Lung (tissue), 12 donors: ENCODE measurements around the gene MRGPRF. TPM values are rescaled to one million over a fixed set of nuclear protein-coding genes. Genes with fewer than 3 reads are reported as not detected.

Experiments
- ATAC-seq: fragments of 200-7000 bp; cut with Tn5 transposase; one replicate; pipeline ENCODE4 v1.9.1; 2020; ENCODE audit warnings: moderate number of reproducible peaks; ENCODE audit not compliant: insufficient read depth, low FRiP score
- DNase-seq, 3 donors: peaks; one replicate each; pipeline ENCODE4 v3.0.0-alpha.2; 2013 to 2017
- H3K27ac ChIP-seq, 2 donors: one replicate each; pipeline ENCODE4 v1.5.1; 2013; ENCODE audit warnings: mild to moderate bottlenecking in 2 of 2, moderate library complexity in 2 of 2, control low read depth in 1 of 2, inconsistent platforms in 1 of 2, low read depth in 1 of 2, low read length in 1 of 2
- H3K27me3 ChIP-seq, 3 donors: one replicate each; pipeline ENCODE4 v1.5.1; 2013; ENCODE audit warnings: low read length in 2 of 3; ENCODE audit not compliant: control insufficient read depth in 3 of 3, insufficient read depth in 3 of 3
- H3K36me3 ChIP-seq, 4 donors: one replicate each; pipeline ENCODE4 v1.5.1; 2013; ENCODE audit warnings: low read length in 4 of 4, mild to moderate bottlenecking in 1 of 4, moderate library complexity in 1 of 4; ENCODE audit not compliant: control insufficient read depth in 4 of 4, insufficient read depth in 4 of 4
- H3K4me1 ChIP-seq, 5 donors: one replicate each; pipeline ENCODE4 v1.5.1; 2013; ENCODE audit warnings: low read length in 5 of 5, mild to moderate bottlenecking in 2 of 5, moderate library complexity in 1 of 5; ENCODE audit not compliant: control insufficient read depth in 5 of 5, insufficient read depth in 5 of 5
- H3K4me3 ChIP-seq: one replicate; pipeline ENCODE4 v1.5.1; 2013; ENCODE audit warnings: mild to moderate bottlenecking, control low read depth, moderate library complexity
- H3K9ac ChIP-seq, 2 donors: one replicate each; pipeline ENCODE4 v1.5.1; 2013; ENCODE audit warnings: low read length in 2 of 2, control low read depth in 1 of 2; ENCODE audit not compliant: insufficient read depth in 1 of 2
- H3K9me3 ChIP-seq, 4 donors: one replicate each; pipeline ENCODE4 v1.5.1; 2013; ENCODE audit warnings: low read length in 3 of 4, mild to moderate bottlenecking in 1 of 4, moderate library complexity in 1 of 4; ENCODE audit not compliant: control insufficient read depth in 4 of 4, insufficient read depth in 3 of 4
- CTCF ChIP-seq: IDR thresholded peaks from 2 replicates; pipeline ENCODE4 v1.5.1; 2012; ENCODE audit warnings: mild to moderate bottlenecking; ENCODE audit errors: control extremely low read depth, extremely low read depth
- WGBS, 2 donors: extraction: QIAGEN DNeasy Blood & Tissue Kit; methylation state at CpG; one replicate each; pipeline ENCODE4 v1.1.7; 2013; 5-methylcytosine and 5-hydroxymethylcytosine counted together
- polyA plus RNA-seq, 2 donors: library from polyadenylated mRNA; stranded (reverse); fragments of 200-250 nt; gene quantifications; one replicate each; pipeline ENCODE4 v1.2.1, GENCODE V29; 2013
- total RNA-seq, 2 donors: library from RNA; depleted of rRNA in 1 of 2; stranded (reverse); fragments of >200 nt in 1 of 2; gene quantifications; one replicate each; pipeline ENCODE4 v1.2.1, GENCODE V29; 2014 to 2021
- donor health status: control.
- donor health status: control.
- donor health status: Bipolar disorder and iron deficiency.
- donor health status: healthy.
- donor health status: DM: yes; HTN: yes; CAD: no.

MRGPRF gene
- total and polyA plus RNA-seq, 4 donors: 9.2 to 16.8 (median 12.2) TPM

GRCh38 chr11:68988491-68988890, 24.6 kb downstream of the MRGPRF start:
- DNase-seq: no peak
- Histone ChIP-seq H3K4me1 (no peaks in the 10 kb centered on the region), H3K36me3 (no peaks in the 10 kb centered on the region), H3K4me3 (no peak overlapping the region), H3K9me3 (peaks cover 0 to 7% (median 3%) of the 10 kb centered on the region in 4 donors), H3K27ac (no peak overlapping the region), H3K27me3 (peaks cover 0 to 7% (median 0%) of the 10 kb centered on the region in 3 donors), H3K9ac (no peak overlapping the region)
- TF ChIP-seq CTCF: no peak
- no peak for ATAC-seq

GRCh38 chr11:68987211-68987610, 25.8 kb downstream of the MRGPRF start:
- Histone ChIP-seq H3K36me3 (no peaks in the 10 kb centered on the region), H3K27me3 (peaks cover 0 to 3% (median 0%) of the 10 kb centered on the region in 3 donors), H3K4me3 (no peak overlapping the region), H3K9ac (no peak overlapping the region), H3K4me1 (no peaks in the 10 kb centered on the region), H3K27ac (no peak overlapping the region), H3K9me3 (peaks cover 0 to 7% (median 3%) of the 10 kb centered on the region in 4 donors)
- DNase-seq (no peak), ATAC-seq (no peak)
- TF ChIP-seq CTCF: no peak

GRCh38 chr11:68983801-68984200, 29.2 kb downstream of the MRGPRF start:
- TF ChIP-seq CTCF: no peak
- WGBS, 2 donors: 84 to 92% methylated on average over 6 of the region's 6 CpGs
- no peak overlapping the region for H3K27ac ChIP-seq
- no peak overlapping the region for H3K4me3 ChIP-seq
- DNase-seq (no peak), ATAC-seq (no peak)
- H3K27me3 ChIP-seq: no peaks in the 10 kb centered on the region
- H3K9ac ChIP-seq: no peak overlapping the region
- H3K9me3 ChIP-seq: peaks cover 0 to 7% (median 3%) of the 10 kb centered on the region in 4 donors
- no peaks in the 10 kb centered on the region for H3K4me1 ChIP-seq
- H3K36me3 ChIP-seq: no peaks in the 10 kb centered on the region

- DNase-seq: no peak
- WGBS, 2 donors: 93 to 95% methylated on average over 2 of the region's 2 CpGs
Measured at GRCh38 chr11:68982134-68982533, 30.9 kb downstream of the MRGPRF start.

More at GRCh38 chr11:68982134-68982533, 30.9 kb downstream of the MRGPRF start:
- Histone ChIP-seq H3K9me3 (peaks cover 0 to 4% (median 2%) of the 10 kb centered on the region in 4 donors), H3K27me3 (no peaks in the 10 kb centered on the region), H3K4me3 (no peak overlapping the region), H3K36me3 (no peaks in the 10 kb centered on the region), H3K27ac (no peak overlapping the region), H3K9ac (no peak overlapping the region), H3K4me1 (no peaks in the 10 kb centered on the region)
- no peak for ATAC-seq
- TF ChIP-seq CTCF: no peak
